HepG2 (cell line): ENCODE results near the gene CBX2. TPM values are rescaled to one million over a fixed set of nuclear protein-coding genes. Genes with fewer than 3 reads are reported as not detected.

ENCODE experiments used
- AGO2 ChIP-seq: fragments of 200-400 bp; formaldehyde crosslinking; optimal IDR thresholded peaks from 2 replicates; pipeline ENCODE3; 2017; ENCODE audit warnings: mild to moderate bottlenecking, low read depth, low read length, moderate library complexity
- FOXA1 ChIP-seq, 2 experiments: fragments of 450-650 bp in 1 of 2; sonication (generic) in 1 of 2; formaldehyde crosslinking in 1 of 2; IDR thresholded peaks; 2 replicates each; pipeline versions ENCODE4 v1.4.0 to v1.6.1; 2016 to 2020; ENCODE audit warnings: missing genetic modification reagents in 1 of 2
- FOXM1 ChIP-seq: sonication (generic); formaldehyde crosslinking; IDR thresholded peaks from 2 replicates; pipeline ENCODE4 v1.5.0; 2020; ENCODE audit warnings: missing genetic modification reagents
- HNRNPL ChIP-seq: fragments of 200-400 bp; formaldehyde crosslinking; IDR thresholded peaks from 2 replicates; pipeline ENCODE4 v1.6.1; 2017; ENCODE audit warnings: mild to moderate bottlenecking, low read depth, low read length
- ISX ChIP-seq: sonication (generic); formaldehyde crosslinking; conservative IDR thresholded peaks from 2 replicates; pipeline ENCODE4 v1.5.0; 2020; ENCODE audit warnings: missing genetic modification reagents
- MBNL3 ChIP-seq: fragments of 250-450 bp; sonication (Bioruptor Pico); conservative IDR thresholded peaks from 2 replicates; pipeline ENCODE4 v1.8.0; 2022; ENCODE audit warnings: mild to moderate bottlenecking, inconsistent platforms
- NR2F1 ChIP-seq, 2 experiments: fragments of 450-650 bp in 1 of 2; formaldehyde crosslinking in 1 of 2; IDR thresholded peaks; 2 replicates each; pipeline versions ENCODE4 v1.5.0 to v1.6.1; 2016 to 2020; ENCODE audit warnings: mild to moderate bottlenecking in 1 of 2, missing compliant biosample characterization in 1 of 2, missing genetic modification reagents in 1 of 2, moderate library complexity in 1 of 2
- TBP ChIP-seq: sonication (generic); formaldehyde crosslinking; IDR thresholded peaks from 2 replicates; pipeline ENCODE4 v1.5.0; 2020; ENCODE audit warnings: missing genetic modification reagents
- ZBTB8A ChIP-seq: sonication (generic); formaldehyde crosslinking; IDR thresholded peaks from 2 replicates; pipeline ENCODE4 v1.4.0; 2020; ENCODE audit warnings: mild to moderate bottlenecking, low read depth, missing genetic modification reagents, borderline replicate concordance
- ZFP1 ChIP-seq: IDR thresholded peaks from 2 replicates; pipeline ENCODE4 v1.6.1; 2016
- ZNF451 ChIP-seq: sonication (generic); formaldehyde crosslinking; IDR thresholded peaks from 2 replicates; pipeline ENCODE4 v1.5.0; 2020; ENCODE audit warnings: mild to moderate bottlenecking, missing genetic modification reagents
- ZNF878 ChIP-seq: sonication (generic); formaldehyde crosslinking; IDR thresholded peaks from 2 replicates; pipeline ENCODE4 v1.8.1; 2023; ENCODE audit warnings: mild to moderate bottlenecking, missing genetic modification reagents, moderate library complexity
- ZSCAN9 ChIP-seq: IDR thresholded peaks from 2 replicates; pipeline ENCODE4 v1.6.1; 2016; ENCODE audit warnings: borderline replicate concordance
- polyA plus RNA-seq, 8 experiments: library from polyadenylated mRNA; depleted of rRNA in 3 of 8; stranded (reverse) in 7 of 8; unstranded in 1 of 8; fragments of >200 nt; fragmentation: Illumina TruSeq in 4 of 8; extraction: Trizol in 4 of 8; gene quantifications; 2 replicates each; pipeline versions ENCODE4 v1.2.1 to v1.2.3, GENCODE V29; 2011 to 2016; ENCODE audit warnings: low read depth in 4 of 8, missing spikeins in 1 of 8, mixed read lengths in 1 of 8; ENCODE audit not compliant: insufficient read depth in 1 of 8
- total RNA-seq, 5 experiments: library from RNA; depleted of rRNA; stranded (reverse); fragments of >200 nt; fragmentation: Illumina TruSeq; extraction: Trizol; gene quantifications; 2 replicates each; pipeline ENCODE4 v1.2.3, GENCODE V29; 2016; ENCODE audit warnings: low read depth in 1 of 5
- TF ChIP-seq, protein P1 (sequence below): sonication (generic); formaldehyde crosslinking; IDR thresholded peaks from 2 replicates; pipeline ENCODE4 v1.5.0; 2020; ENCODE audit warnings: missing genetic modification reagents
- TF ChIP-seq, protein P2 (sequence below): sonication (generic); formaldehyde crosslinking; IDR thresholded peaks from 2 replicates; pipeline ENCODE4 v1.8.0; 2022; ENCODE audit warnings: mild to moderate bottlenecking, missing genetic modification reagents, moderate library complexity
- TF ChIP-seq, protein P3 (sequence below): sonication (generic); formaldehyde crosslinking; IDR thresholded peaks from 2 replicates; pipeline ENCODE4 v1.5.0; 2020; ENCODE audit warnings: missing genetic modification reagents
- TF ChIP-seq, protein P4 (sequence below): sonication (generic); formaldehyde crosslinking; IDR thresholded peaks from 2 replicates; pipeline ENCODE4 v1.4.0; 2020; ENCODE audit warnings: missing genetic modification reagents
- TF ChIP-seq, protein P5 (sequence below): sonication (generic); formaldehyde crosslinking; IDR thresholded peaks from 2 replicates; pipeline ENCODE4 v1.4.0; 2020; ENCODE audit warnings: missing genetic modification reagents
- TF ChIP-seq, protein P6 (sequence below): sonication (generic); formaldehyde crosslinking; IDR thresholded peaks from 2 replicates; pipeline ENCODE4 v1.5.0; 2020; ENCODE audit warnings: mild to moderate bottlenecking, missing genetic modification reagents

Gene CBX2
- total and polyA plus RNA-seq, 2 of the 13 experiments (the other 11 are each of a cell fraction or from before 2014, with no cell fraction given): 14.5 to 31.1 TPM

DNA sequence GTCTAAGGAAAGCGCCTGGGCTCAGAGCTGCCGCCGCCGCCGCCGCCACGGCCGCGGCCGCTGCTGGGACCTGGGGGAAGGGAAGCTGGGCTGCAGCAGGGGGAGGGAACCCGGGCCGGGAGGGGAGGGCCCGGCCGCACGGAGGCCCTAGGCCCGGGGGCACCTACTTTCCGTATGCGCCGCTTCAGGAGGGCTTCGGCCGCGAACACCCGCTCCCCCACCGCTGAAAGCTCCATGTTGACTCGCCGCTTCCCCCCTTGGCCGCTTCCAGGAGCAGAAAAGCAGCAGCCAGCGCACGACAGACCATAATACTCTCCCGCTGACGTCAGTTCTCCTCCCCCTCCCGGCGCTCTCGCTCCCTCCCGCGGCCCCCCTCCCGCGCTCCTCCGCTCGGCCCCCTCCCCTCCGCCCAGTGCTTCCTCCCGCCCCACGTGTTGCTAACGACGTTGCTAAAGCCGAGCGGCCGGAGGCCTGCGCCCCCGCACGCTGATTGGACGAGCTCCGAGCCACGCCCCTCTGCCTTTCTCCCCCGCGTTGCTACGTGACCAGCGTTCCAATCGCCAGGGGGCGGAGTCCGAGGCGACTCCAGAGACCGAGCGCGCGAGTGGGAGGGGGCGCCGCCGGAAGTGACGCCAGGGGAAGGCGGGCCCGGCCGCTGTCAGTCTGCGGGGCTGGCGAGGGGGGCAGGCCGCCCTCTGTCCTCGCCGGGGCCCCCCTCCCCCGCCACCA lies 19.0 kb downstream of the CBX2 start, which contains the start of gene CBX8 (continued):
- TF ChIP-seq NR2F1 (CRISPR knock-in tag; IDR thresholded peaks at IDR 0.05) (no peak), TBP (CRISPR knock-in tag) (no peak), ZNF878 (CRISPR knock-in tag) (0 out of 2 replicates have a peak, but pooled peaks have one; percentile 29), ZFP1 (CRISPR knock-in tag) (no peak), FOXA1 (IDR thresholded peaks at IDR 0.05) (no peak), FOXA1 (CRISPR knock-in tag; IDR thresholded peaks at IDR 0.05) (peak; percentile 74), HNRNPL (no peak), AGO2 (peak; percentile 83), ISX (CRISPR knock-in tag) (no peak), ZBTB8A (CRISPR knock-in tag) (no peak), FOXM1 (no peak), MBNL3 (no peak), ZSCAN9 (CRISPR knock-in tag) (0 out of 2 replicates have a peak, but pooled peaks have one; percentile 28), ZNF451 (CRISPR knock-in tag) (no peak; the same call in none of the 2 replicates)
- TF ChIP-seq, protein P1, sequence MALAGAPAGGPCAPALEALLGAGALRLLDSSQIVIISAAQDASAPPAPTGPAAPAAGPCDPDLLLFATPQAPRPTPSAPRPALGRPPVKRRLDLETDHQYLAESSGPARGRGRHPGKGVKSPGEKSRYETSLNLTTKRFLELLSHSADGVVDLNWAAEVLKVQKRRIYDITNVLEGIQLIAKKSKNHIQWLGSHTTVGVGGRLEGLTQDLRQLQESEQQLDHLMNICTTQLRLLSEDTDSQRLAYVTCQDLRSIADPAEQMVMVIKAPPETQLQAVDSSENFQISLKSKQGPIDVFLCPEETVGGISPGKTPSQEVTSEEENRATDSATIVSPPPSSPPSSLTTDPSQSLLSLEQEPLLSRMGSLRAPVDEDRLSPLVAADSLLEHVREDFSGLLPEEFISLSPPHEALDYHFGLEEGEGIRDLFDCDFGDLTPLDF (CRISPR knock-in tag): peak; percentile 54
- TF ChIP-seq, protein P2, sequence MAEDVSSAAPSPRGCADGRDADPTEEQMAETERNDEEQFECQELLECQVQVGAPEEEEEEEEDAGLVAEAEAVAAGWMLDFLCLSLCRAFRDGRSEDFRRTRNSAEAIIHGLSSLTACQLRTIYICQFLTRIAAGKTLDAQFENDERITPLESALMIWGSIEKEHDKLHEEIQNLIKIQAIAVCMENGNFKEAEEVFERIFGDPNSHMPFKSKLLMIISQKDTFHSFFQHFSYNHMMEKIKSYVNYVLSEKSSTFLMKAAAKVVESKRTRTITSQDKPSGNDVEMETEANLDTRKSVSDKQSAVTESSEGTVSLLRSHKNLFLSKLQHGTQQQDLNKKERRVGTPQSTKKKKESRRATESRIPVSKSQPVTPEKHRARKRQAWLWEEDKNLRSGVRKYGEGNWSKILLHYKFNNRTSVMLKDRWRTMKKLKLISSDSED: no peak
- TF ChIP-seq, protein P3, sequence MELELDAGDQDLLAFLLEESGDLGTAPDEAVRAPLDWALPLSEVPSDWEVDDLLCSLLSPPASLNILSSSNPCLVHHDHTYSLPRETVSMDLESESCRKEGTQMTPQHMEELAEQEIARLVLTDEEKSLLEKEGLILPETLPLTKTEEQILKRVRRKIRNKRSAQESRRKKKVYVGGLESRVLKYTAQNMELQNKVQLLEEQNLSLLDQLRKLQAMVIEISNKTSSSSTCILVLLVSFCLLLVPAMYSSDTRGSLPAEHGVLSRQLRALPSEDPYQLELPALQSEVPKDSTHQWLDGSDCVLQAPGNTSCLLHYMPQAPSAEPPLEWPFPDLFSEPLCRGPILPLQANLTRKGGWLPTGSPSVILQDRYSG (CRISPR knock-in tag): 0 out of 2 replicates have a peak, but pooled peaks have one; percentile 51
- TF ChIP-seq, protein P4, sequence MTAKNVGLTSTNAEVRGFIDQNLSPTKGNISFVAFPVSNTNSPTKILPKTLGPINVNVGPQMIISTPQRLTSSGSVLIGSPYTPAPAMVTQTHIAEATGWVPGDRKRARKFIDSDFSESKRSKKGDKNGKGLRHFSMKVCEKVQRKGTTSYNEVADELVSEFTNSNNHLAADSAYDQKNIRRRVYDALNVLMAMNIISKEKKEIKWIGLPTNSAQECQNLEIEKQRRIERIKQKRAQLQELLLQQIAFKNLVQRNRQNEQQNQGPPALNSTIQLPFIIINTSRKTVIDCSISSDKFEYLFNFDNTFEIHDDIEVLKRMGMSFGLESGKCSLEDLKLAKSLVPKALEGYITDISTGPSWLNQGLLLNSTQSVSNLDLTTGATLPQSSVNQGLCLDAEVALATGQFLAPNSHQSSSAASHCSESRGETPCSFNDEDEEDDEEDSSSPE (CRISPR knock-in tag): peak; percentile 53
- TF ChIP-seq, protein P5, sequence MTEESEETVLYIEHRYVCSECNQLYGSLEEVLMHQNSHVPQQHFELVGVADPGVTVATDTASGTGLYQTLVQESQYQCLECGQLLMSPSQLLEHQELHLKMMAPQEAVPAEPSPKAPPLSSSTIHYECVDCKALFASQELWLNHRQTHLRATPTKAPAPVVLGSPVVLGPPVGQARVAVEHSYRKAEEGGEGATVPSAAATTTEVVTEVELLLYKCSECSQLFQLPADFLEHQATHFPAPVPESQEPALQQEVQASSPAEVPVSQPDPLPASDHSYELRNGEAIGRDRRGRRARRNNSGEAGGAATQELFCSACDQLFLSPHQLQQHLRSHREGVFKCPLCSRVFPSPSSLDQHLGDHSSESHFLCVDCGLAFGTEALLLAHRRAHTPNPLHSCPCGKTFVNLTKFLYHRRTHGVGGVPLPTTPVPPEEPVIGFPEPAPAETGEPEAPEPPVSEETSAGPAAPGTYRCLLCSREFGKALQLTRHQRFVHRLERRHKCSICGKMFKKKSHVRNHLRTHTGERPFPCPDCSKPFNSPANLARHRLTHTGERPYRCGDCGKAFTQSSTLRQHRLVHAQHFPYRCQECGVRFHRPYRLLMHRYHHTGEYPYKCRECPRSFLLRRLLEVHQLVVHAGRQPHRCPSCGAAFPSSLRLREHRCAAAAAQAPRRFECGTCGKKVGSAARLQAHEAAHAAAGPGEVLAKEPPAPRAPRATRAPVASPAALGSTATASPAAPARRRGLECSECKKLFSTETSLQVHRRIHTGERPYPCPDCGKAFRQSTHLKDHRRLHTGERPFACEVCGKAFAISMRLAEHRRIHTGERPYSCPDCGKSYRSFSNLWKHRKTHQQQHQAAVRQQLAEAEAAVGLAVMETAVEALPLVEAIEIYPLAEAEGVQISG (CRISPR knock-in tag): peak; percentile 83
- TF ChIP-seq, protein P6, sequence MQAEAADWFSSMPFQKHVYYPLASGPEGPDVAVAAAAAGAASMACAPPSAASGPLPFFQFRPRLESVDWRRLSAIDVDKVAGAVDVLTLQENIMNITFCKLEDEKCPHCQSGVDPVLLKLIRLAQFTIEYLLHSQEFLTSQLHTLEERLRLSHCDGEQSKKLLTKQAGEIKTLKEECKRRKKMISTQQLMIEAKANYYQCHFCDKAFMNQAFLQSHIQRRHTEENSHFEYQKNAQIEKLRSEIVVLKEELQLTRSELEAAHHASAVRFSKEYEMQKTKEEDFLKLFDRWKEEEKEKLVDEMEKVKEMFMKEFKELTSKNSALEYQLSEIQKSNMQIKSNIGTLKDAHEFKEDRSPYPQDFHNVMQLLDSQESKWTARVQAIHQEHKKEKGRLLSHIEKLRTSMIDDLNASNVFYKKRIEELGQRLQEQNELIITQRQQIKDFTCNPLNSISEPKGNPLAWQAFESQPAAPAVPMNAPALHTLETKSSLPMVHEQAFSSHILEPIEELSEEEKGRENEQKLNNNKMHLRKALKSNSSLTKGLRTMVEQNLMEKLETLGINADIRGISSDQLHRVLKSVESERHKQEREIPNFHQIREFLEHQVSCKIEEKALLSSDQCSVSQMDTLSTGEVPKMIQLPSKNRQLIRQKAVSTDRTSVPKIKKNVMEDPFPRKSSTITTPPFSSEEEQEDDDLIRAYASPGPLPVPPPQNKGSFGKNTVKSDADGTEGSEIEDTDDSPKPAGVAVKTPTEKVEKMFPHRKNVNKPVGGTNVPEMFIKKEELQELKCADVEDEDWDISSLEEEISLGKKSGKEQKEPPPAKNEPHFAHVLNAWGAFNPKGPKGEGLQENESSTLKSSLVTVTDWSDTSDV (CRISPR knock-in tag): peak; percentile 69; the same call in 1 of the 2 replicates
